NB4 (cell line): ENCODE data around the gene ZNF148.

Experiments used
- CTCF ChIP-seq: IDR thresholded peaks from one replicate; pipeline ENCODE4 v1.5.1; 2012; ENCODE audit warnings: low read depth, low read length
- POLR2A ChIP-seq: IDR thresholded peaks from 2 replicates; pipeline ENCODE4 v1.6.1; 2011; ENCODE audit warnings: mild to moderate bottlenecking; ENCODE audit not compliant: insufficient read length; ENCODE audit errors: extremely low read depth

- TF ChIP-seq CTCF = no peak
- no peak for TF ChIP-seq POLR2A
Observed at GRCh38 chr3:125232401-125232800, 142.7 kb downstream of the ZNF148 start.
